GM18907 (cell line): ENCODE data around the gene SGCD.

Source experiments
- ATAC-seq: cut with Tn5 transposase; IDR thresholded peaks from one replicate; pipeline ENCODE4 v1.9.1; 2021; ENCODE audit warnings: mild to moderate bottlenecking, moderate library complexity; ENCODE audit not compliant: unreplicated experiment

The SGCD gene

GRCh38 chr5:156498226-156498980, 171.4 kb downstream of the SGCD start:
- no peak for ATAC-seq

DNA sequence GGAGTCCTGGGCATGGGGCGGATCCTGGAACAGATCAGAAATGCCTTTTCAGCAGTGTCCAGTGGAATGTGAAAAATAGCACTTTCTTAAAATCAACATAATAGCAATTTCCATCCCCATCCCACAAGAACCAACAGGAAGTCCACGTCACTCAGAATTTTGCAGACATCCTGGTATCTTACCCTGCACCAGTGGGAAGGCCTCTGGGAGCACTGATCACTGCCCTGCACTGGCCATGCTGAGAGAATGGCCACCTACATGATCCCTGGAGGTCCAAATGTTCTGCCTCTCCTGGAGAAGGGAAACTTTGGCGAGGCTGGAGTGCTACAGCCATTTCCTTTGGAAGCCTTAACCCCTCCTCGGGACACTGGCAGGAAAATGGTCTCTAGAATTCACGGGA, 173.8 kb downstream of the SGCD start:
- ATAC-seq, result no peak

DNA sequence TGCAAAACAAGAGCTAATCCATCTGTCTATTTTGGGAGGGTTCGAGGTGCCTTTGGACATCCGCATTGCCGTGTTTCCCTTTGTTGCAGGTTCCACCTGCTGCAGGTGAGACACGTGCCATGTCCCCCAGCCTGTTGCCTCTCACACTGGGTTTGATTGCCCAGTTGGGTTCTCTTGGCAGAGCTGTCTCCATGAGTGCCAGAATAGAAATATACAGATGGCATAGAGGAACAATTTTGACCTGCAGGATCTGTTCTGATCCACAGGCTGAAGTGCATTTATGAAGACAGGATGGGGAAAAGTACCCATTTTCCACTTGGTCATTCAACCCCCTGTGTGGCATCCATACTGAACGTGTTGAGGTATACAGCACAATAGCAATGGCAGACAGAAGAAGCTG, 178.1 kb downstream of the SGCD start:
- no peak for ATAC-seq

GRCh38 chr5:156513123-156513815, 186.3 kb downstream of the SGCD start:
- no peak for ATAC-seq

- no peak for ATAC-seq
Observed at GRCh38 chr5:156515121-156515520, 188.2 kb downstream of the SGCD start.

DNA sequence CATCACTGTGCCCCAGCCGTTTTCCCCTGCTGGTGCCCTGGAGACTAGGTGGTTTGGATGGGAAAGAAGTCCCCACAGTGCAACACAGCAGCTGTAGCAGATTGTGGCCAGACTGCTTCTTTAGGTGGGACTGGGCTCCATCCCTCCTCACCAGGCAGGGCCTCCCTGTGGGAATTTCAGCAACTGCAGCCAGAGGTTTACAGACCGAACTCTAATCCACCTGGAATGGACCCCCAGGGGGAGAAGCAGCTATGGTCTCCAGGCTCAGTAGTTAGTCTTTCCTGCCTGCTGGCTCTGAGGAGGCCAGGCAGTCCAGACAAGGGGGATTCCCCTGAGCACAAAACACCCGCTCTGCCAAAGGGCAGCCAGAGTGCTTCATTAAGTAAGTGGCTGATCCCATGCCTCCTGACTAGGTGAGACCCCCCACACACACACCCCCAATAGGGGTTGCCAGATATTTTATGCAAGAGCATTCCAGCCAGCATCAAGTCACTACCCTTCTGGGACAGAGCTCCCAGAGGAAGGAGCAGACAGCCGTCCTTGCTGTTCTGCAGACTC, 188.9 kb downstream of the SGCD start:
- no peak for ATAC-seq

DNA sequence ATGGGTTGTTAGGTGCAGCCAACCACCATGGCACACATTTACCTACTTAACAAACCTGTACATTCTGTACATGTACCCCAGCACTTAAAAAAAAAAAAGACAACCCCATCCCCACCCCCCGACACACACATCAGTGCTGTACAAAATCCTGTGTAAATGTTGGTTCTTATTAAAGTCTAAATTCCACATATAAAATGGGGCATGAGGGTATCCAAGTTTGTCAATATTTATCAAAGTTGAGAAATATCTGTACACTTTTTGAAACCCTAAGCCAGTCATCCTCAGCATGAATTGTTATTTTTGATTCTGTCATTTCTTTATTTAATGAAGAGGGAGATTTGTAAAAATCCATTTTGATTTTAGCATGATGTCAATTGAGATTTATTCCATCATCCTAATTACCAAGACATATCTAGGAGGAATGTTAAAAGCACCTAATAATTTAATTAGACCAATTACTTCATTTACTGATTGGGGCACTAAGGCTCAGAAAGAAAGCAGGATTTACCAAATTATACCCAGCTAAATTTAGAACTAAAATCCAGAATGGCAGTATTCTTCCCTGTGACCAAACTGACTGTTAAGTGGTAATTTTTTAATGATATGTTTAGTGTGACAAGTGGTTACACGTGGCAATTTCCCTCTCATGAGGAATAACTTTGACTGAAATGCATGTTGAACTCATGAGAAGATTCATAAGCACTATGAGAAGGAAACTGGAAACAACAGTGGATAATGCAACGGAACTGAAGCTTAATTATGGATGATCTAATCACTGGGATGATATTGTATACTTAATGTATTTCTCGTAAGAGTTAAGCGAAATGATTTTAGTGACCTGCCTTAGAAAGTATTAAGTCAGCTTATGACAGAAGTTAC, 195.9 kb downstream of the SGCD start:
- ATAC-seq, result no peak

GRCh38 chr5:156523607-156524006, 196.6 kb downstream of the SGCD start:
- ATAC-seq, result no peak

- no peak for ATAC-seq
Observed at GRCh38 chr5:156526081-156526925, 199.3 kb downstream of the SGCD start.

DNA sequence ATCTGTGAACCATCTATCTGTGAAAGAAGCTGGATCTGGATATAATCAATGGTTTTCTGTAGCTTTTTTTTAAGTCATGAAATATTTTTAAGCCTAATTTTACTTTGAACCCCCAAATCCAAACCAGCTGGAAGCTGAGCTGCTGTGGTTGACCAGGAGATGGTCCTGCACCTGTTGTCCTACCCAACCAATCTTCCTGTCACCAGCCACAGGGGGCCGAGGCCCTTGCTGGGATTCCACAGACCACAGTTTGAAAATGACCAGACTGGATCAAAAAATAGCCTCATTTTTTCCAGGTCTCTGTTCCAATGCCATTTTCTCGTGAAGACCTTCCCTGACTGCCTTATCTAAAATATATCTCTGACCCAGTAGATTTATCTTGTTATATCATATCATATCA, 200.6 kb downstream of the SGCD start:
- no peak for ATAC-seq

DNA sequence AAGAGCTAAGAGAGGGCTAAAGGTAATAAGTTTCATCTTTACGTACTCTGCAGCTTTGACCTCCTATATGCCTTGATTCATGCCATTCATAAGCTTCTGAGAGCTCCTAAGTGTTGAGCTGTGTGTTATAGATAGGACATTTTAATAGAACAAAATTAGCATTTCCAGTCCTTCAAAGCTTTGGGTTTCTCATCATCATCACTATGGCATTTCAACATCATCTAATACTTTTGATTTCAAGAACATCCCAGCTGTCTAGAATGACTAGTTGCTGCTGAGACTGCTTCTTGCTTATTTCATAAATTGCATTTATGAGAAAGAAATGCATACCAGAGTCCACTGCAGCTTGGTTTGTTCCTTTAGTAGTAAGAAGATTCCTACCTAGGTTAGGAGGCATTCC, 201.7 kb downstream of the SGCD start:
- no peak for ATAC-seq

DNA sequence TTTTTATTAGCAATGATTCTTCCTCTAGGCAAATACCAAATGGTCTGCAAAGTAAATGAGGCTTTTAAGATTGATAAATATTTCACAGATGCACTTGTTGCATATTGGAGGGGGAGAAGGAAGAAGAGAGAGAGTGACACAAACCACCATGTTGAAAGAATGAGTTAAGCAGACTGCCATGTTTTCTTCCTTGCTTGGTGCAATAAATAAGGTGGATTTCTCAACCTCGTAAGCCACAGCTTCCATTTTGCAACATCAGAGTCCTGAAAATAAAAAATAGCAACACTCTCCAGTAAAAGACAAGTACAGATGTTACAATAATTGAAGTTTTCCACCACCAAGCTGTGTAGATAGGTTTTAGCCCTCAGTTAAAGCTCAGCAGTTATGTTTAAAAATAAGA, 202.9 kb downstream of the SGCD start:
- ATAC-seq, result no peak

DNA sequence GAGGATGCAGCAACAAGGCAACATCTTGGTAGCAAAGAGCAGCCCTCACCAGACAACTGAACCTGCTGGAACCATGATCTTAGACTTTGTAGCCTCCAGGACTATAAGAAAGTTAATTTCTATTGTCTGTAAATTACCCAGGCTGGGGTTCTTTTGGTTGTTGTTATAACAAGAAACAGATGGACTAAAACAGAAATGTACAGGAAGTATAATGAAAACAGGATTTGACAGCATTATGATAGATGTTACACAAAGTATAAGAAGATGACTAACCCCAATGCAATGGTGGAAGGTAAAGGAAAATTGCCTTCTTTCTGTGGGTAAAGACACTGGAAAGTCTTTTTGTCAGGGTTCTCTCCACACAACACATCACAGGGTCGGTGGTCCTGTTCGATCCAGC, 204.2 kb downstream of the SGCD start:
- ATAC-seq, result no peak

DNA sequence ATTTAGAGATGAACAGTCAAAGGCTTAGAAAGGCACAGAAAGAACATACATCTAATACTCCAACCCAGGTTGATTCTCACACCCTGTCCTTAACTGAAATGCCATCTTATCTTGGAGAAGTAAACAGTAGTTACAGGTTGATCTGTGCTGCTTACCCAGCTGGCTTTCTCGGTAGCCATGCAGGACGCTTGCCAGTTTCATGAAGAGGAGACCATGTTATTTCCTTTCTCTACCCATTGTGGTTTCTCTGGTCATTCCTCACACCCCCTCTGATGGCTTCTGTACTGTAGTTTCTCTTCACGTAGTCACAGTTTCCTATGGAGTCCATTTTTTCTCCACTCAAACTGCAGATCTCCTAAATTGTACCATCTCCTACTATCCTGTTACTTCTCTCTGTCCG, 206.0 kb downstream of the SGCD start:
- ATAC-seq, result no peak

GRCh38 chr5:156534085-156534484, 207.1 kb downstream of the SGCD start:
- no peak for ATAC-seq

- ATAC-seq, result no peak
Observed at GRCh38 chr5:156534906-156535485, 208.0 kb downstream of the SGCD start.

GRCh38 chr5:156540491-156540890, 213.5 kb downstream of the SGCD start:
- no peak for ATAC-seq

- ATAC-seq, result no peak
Observed at GRCh38 chr5:156541582-156541981, 214.6 kb downstream of the SGCD start.

DNA sequence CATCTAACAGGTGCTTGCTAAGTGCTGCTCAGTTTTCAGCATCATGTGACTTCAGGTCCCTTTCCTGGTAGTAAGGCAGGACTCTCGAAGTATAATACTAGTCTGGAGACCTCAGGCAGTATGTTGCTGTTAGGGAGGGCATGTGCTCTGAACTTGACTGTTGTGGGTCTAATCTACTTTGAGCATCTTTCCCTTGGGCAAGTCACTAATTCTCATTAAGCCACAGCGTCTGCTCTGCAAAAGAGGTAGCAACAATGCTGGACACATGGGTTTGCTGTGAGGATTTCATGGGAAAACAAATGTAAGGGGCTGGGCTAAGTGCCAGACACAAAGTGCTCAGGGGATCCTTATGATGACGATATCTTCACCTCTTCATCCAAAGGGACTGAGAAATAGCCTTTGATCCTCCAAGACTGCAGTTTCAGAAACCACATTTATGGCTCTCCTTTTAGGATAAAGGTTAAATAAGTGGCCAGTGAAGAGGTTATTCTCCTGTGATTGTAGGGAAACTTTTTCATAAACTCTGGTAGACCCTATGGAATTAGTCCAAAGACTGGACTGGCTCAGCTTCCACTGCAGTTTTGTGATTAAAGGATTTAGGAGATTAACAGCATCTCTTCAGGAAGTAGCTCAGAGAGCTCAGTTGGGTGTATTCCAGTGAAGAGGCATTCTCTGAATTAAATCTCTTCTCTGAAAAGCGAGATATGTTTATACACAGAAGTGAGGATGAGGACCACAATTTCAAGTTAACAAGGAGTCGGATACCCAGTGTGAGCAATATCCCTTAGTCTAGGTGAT, 216.6 kb downstream of the SGCD start:
- no peak for ATAC-seq
